ENCODE results near the gene FXYD5.

FXYD5 gene

DNA sequence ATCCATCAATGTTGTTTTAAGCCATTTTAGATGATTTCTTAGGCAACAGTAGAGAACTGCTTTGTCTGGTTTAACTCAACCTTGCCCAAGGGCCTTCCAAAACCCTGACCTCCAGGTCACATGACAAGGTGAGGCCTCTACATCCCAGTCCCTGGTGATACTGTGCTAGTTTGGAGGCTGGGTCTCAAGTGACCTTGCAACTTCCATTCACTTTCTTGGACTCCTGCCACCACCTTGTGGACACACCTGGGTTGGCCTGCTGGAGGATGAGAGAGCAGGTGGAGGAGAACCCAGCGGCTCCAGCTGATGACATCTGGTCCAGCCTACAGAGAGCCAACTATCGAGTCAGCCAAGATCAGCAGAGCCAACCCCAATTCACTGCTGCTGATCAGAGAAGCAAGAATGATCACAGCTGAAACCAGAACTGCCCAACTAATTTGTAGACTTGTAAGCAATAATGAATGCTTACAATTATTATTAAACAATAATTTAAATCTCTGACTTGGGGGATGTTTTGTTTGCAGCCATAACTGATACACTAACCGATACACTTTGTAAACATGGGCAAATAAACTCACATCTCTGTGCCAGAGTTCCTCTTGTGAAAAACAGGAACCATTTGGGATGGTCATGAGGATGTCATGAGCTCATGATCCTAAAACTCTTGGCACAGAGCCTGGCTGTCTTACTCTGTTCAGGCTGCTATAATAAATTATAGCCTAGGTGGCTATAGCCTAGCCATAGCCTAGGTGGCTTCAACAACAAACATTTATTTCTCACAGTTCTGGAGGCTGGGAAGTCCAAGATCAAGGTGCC, 62.5 kb downstream of the FXYD5 start:
- DNase-seq = no peak

- no peak for DNase-seq
Observed at GRCh38 chr19:35217649-35217990, 63.1 kb downstream of the FXYD5 start.

- no peak for DNase-seq
Observed at GRCh38 chr19:35219008-35219407, 64.5 kb downstream of the FXYD5 start.
